ENCODE data around the gene SMIM17. TPM values are rescaled to one million over a fixed set of nuclear protein-coding genes. Genes with fewer than 3 reads are reported as not detected.

The SMIM17 gene
- total and polyA plus RNA-seq, 2 of the 13 experiments (the other 11 are each of a cell fraction or from before 2014, with no cell fraction given), result 0.21 to 0.53 TPM

DNA sequence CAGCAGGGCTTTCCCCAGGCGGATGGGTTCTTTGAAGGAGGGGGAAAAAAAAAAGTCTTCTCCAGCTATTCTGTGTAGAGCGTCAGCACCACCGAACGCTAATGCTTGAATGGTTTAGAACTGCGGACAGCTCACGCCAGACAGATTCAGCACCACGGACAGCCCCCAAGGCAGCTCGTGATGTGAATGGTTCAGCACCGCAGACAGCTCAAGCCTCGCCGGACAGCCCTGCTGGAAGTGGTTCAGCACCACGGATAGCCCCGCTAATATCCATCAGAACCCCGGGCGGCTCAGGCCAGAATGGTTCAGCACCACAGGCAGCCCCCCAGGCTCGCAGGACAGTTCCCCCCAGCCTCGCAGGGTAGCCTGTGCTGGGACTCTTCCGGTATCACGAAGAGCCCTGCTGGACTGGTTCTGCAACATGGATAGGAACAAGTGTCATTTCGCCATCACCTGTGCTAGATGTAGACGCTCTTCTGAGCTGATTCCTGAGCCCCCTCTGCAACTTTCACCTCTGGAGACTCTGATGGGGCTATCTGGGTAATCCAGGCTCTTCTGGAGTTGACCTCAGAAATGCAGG is 4.9 kb upstream of the SMIM17 start (continued):
- TF ChIP-seq MTA3 (CRISPR knock-in tag; IDR thresholded peaks at IDR 0.05), result peak; percentile 96
- TF ChIP-seq RFXAP (CRISPR knock-in tag; IDR thresholded peaks at IDR 0.05; ENCODE audit: borderline replicate concordance), result peak; percentile 98
- peak; percentile 100 for TF ChIP-seq ZNF615 (CRISPR knock-in tag; IDR thresholded peaks at IDR 0.05; ENCODE audit: borderline replicate concordance)
- TF ChIP-seq EZH2 (conservative IDR thresholded peaks at IDR 0.05; ENCODE audit: low read depth, low read length), result no peak
- peak; percentile 91 for TF ChIP-seq SKIL (CRISPR knock-in tag; IDR thresholded peaks at IDR 0.05; ENCODE audit: borderline replicate concordance)
- no peak for TF ChIP-seq GATA4 (IDR thresholded peaks at IDR 0.05; ENCODE audit: borderline replicate concordance, low read depth)
- TF ChIP-seq, protein P1, sequence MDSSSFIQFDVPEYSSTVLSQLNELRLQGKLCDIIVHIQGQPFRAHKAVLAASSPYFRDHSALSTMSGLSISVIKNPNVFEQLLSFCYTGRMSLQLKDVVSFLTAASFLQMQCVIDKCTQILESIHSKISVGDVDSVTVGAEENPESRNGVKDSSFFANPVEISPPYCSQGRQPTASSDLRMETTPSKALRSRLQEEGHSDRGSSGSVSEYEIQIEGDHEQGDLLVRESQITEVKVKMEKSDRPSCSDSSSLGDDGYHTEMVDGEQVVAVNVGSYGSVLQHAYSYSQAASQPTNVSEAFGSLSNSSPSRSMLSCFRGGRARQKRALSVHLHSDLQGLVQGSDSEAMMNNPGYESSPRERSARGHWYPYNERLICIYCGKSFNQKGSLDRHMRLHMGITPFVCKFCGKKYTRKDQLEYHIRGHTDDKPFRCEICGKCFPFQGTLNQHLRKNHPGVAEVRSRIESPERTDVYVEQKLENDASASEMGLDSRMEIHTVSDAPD (CRISPR knock-in tag; IDR thresholded peaks at IDR 0.05), result peak; percentile 86; the same call in 1 of the 2 replicates
- peak; percentile 98 for TF ChIP-seq LRRFIP1 (CRISPR knock-in tag; conservative IDR thresholded peaks at IDR 0.05)
- TF ChIP-seq RBM22 (optimal IDR thresholded peaks at IDR 0.05; ENCODE audit: low read length), result no peak
- TF ChIP-seq, protein P2, sequence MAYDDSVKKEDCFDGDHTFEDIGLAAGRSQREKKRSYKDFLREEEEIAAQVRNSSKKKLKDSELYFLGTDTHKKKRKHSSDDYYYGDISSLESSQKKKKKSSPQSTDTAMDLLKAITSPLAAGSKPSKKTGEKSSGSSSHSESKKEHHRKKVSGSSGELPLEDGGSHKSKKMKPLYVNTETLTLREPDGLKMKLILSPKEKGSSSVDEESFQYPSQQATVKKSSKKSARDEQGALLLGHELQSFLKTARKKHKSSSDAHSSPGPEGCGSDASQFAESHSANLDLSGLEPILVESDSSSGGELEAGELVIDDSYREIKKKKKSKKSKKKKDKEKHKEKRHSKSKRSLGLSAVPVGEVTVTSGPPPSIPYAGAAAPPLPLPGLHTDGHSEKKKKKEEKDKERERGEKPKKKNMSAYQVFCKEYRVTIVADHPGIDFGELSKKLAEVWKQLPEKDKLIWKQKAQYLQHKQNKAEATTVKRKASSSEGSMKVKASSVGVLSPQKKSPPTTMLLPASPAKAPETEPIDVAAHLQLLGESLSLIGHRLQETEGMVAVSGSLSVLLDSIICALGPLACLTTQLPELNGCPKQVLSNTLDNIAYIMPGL (CRISPR knock-in tag; IDR thresholded peaks at IDR 0.05; ENCODE audit: borderline replicate concordance in 1 of 2, low read depth in 1 of 2), result peak; percentile 57 to 94; a peak in 3 of 4 replicates
- TF ChIP-seq TOE1 (CRISPR knock-in tag; IDR thresholded peaks at IDR 0.05), result peak; percentile 99
- TF ChIP-seq SNAPC4 (CRISPR knock-in tag; IDR thresholded peaks at IDR 0.05), result peak; percentile 98
- no peak for TF ChIP-seq TBL1XR1 (IDR thresholded peaks at IDR 0.05; ENCODE audit: borderline replicate concordance, low read length, partially characterized antibody)
- peak; percentile 98 for TF ChIP-seq ZBTB1 (CRISPR knock-in tag; IDR thresholded peaks at IDR 0.05; ENCODE audit: borderline replicate concordance)
- TF ChIP-seq BHLHE40 (IDR thresholded peaks at IDR 0.05; ENCODE audit: low read length), result peak; percentile 21; the same call in 1 of the 2 replicates

Measured in HepG2 (cell line).